ENCODE data around the gene CTXN1. TPM values are rescaled to one million over a fixed set of nuclear protein-coding genes. Genes with fewer than 3 reads are reported as not detected.

The CTXN1 gene
- under 1 TPM in 1 of 2 experiments, not detected in 1; 0.23 TPM for total RNA-seq

- peak; percentile 74 for DNase-seq
- Mint-ChIP-seq H3K27me3 (no peaks in the 10 kb centered on the region), H3K4me3 (peak within 1 kb of the TSS; percentile 68), H3K36me3 (peaks cover 4% of the 10 kb centered on the region), H3K27ac (no peak within 1 kb of the TSS), H3K4me1 (peaks cover 18% of the 10 kb centered on the region), H3K9me3 (ENCODE audit: low read depth) (no peaks in the 10 kb centered on the region)
- CTCF ChIA-PET: interaction anchor here (1.0 to 1.1 kb wide), 3 partner anchors 18 to 74 kb away, joined by 3 to 4 read pairs (median 3); partner anchors contain the start of genes MAP2K7 and TIMM44
- peak; percentile 49 for ATAC-seq
Observed at GRCh38 chr19:7926021-7926726, at the start of gene CTXN1. TSS of gene CTXN1 (minus strand) at chr19:7926135. CDS start at chr19:7925538, 597 bp downstream.

GRCh38 chr19:7975037-7975436 is 49.1 kb upstream of the CTXN1 start:
- DNase-seq (no peak), ATAC-seq (no peak)
- Mint-ChIP-seq H3K4me3 (no peak overlapping the region), H3K27me3 (no peaks in the 10 kb centered on the region), H3K4me1 (no peaks in the 10 kb centered on the region), H3K9me3 (ENCODE audit: low read depth) (no peaks in the 10 kb centered on the region), H3K27ac (no peak overlapping the region), H3K36me3 (peaks cover 10% of the 10 kb centered on the region)
- CTCF ChIA-PET: interaction anchor here (1.6 kb wide), 1 partner anchor 31 kb away, joined by 6 read pairs; the partner anchor contains the start of gene TIMM44

DNA sequence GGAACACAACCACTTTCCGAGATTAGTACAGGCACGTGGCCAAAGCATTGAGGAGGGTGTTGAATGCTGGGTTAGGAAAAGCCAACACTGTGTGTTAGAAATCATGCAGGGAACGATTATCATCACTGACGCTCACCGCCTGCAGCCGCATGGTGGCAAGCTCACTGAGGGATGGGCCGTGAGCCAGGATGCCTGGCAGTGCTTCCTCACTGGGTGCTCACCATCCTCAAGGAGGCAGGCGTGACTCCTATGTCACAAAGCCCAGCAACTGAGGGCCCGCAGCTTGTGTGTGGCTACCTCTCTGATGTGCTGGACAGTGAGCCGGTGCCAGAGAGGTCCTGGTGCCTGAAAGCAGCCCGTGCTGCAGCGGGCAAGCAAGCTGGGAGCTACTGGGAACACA is 47.9 kb upstream of the CTXN1 start:
- Mint-ChIP-seq H3K4me3 (no peak overlapping the region), H3K4me1 (no peaks in the 10 kb centered on the region), H3K9me3 (ENCODE audit: low read depth) (no peaks in the 10 kb centered on the region), H3K27me3 (no peaks in the 10 kb centered on the region), H3K36me3 (peaks cover 10% of the 10 kb centered on the region), H3K27ac (no peak overlapping the region)
- CTCF ChIA-PET: no interaction called here
- DNase-seq (no peak), ATAC-seq (no peak)

GRCh38 chr19:7971553-7972520 is 45.9 kb upstream of the CTXN1 start:
- CTCF ChIA-PET: interaction anchor here (0.7 to 4.2 kb wide), 6 partner anchors 27 to 280 kb away, joined by 3 to 19 read pairs (median 8); partner anchors contain the start of genes ELAVL1 and TIMM44

DNA sequence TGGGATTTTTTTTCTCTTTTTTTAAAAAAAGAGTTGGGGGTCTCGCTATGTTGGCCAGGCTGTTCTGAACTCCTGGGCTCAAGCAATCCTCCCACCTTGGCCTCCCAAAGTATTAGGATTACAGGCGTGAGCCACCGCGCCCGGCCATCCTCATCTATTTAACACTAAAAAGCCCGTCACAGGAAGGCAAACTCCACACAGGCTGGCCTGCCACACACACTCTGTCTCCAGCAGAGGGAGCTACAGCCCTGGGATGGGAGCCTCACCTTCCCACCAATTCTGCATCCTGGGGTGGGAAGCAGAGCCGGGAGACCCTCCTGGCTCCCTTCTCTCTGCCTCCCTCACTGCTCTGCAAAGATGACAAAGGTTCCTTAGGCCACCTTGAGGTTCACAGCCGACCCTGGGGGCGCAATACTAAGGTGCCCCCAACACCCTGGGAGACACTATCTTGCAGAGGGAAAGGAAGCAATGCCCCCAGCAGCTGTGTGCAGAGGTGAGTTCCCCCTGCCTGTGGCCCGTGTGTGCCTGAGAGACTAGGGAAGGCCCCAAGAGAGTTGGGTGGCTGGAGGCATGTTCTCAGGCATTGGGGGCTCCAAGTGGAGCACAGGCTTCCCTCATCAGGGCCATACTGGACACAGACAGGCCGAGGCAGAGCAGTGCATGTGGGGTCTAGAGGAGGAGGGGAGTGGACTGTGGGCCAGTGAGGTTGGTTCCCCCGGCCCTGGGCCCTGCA is 44.9 kb upstream of the CTXN1 start:
- no peak for DNase-seq
- Mint-ChIP-seq H3K4me3 (no peak overlapping the region), H3K4me1 (peaks cover 3% of the 10 kb centered on the region), H3K9me3 (ENCODE audit: low read depth) (no peaks in the 10 kb centered on the region), H3K27ac (no peak overlapping the region), H3K36me3 (peaks cover 20% of the 10 kb centered on the region), H3K27me3 (no peaks in the 10 kb centered on the region)
- ATAC-seq: peak; percentile 51
- CTCF ChIA-PET: interaction anchor here (0.6 to 4.2 kb wide), 9 partner anchors 15 to 281 kb away, joined by 3 to 19 read pairs (median 5); partner anchors contain the start of genes ELAVL1 and TIMM44

More at GRCh38 chr19:7971553-7972520, 45.9 kb upstream of the CTXN1 start:
- Mint-ChIP-seq H3K27me3 (no peaks in the 10 kb centered on the region), H3K4me1 (no peaks in the 10 kb centered on the region), H3K36me3 (peaks cover 16% of the 10 kb centered on the region), H3K4me3 (no peak overlapping the region), H3K9me3 (ENCODE audit: low read depth) (no peaks in the 10 kb centered on the region), H3K27ac (no peak overlapping the region)
- no peak for DNase-seq
- no peak for ATAC-seq

GRCh38 chr19:7969555-7969939 is 43.6 kb upstream of the CTXN1 start:
- Mint-ChIP-seq H3K4me3 (no peak overlapping the region), H3K27me3 (no peaks in the 10 kb centered on the region), H3K4me1 (peaks cover 3% of the 10 kb centered on the region), H3K36me3 (peaks cover 20% of the 10 kb centered on the region), H3K9me3 (ENCODE audit: low read depth) (no peaks in the 10 kb centered on the region), H3K27ac (no peak overlapping the region)
- ATAC-seq (no peak), DNase-seq (no peak)
- CTCF ChIA-PET: interaction anchor here (1.2 to 4.2 kb wide), 4 partner anchors 25 to 42 kb away, joined by 3 to 19 read pairs (median 12); partner anchors contain the start of gene TIMM44

- CTCF ChIA-PET: interaction anchor here (1.2 to 2.9 kb wide), 4 partner anchors 24 to 282 kb away, joined by 4 to 19 read pairs (median 6); partner anchors contain the start of gene TIMM44
- peaks cover 3% of the 10 kb centered on the region for H3K4me1 Mint-ChIP-seq
- no peaks in the 10 kb centered on the region for H3K9me3 Mint-ChIP-seq (ENCODE audit: low read depth)
- H3K27ac Mint-ChIP-seq: no peak overlapping the region
- H3K4me3 Mint-ChIP-seq: no peak overlapping the region
- H3K36me3 Mint-ChIP-seq: peaks cover 18% of the 10 kb centered on the region
- ATAC-seq (no peak), DNase-seq (no peak)
- no peaks in the 10 kb centered on the region for H3K27me3 Mint-ChIP-seq
Observed at GRCh38 chr19:7968796-7969554, 43.0 kb upstream of the CTXN1 start.

DNA sequence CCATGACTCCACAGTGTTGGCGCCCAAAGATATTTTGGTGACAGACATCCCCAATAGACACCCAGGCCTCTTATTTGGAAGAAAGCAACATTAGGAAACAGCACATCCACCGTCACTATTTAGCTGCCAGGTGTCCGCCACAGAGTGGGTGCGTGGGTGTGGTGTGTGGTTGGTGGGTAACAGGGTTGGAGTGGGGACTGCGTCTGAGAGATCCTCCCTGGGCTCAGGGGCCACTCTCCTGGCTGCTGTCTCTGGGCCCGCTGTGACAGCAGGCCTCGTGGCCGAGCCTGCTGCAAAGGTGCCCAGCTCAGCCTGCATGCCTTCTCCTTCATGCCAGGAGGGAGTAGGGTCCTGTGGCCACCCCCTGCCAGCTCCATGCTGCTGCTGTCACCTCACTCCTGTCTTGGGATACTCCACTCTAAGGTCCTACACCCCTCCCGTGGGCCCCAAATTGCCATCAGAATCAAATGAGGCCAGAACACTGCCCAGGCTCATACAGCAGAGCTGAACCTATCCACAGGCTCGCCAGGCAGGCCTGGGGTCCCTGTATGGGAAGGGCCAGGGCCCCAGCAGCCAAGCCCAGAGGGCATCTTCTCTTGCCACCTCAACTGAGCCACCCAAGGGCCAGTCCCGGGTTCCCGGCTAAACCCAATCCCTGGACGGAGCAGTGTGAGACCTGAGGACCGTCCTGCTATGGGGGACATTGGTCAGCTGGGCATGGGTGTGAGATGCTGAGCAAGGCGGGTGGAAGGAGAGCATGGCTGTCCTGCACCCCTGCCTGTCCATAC is 42.3 kb upstream of the CTXN1 start:
- no peak for ATAC-seq
- Mint-ChIP-seq H3K4me3 (no peak overlapping the region), H3K36me3 (peaks cover 13% of the 10 kb centered on the region), H3K9me3 (ENCODE audit: low read depth) (no peaks in the 10 kb centered on the region), H3K27ac (no peak overlapping the region), H3K27me3 (no peaks in the 10 kb centered on the region), H3K4me1 (peaks cover 3% of the 10 kb centered on the region)
- CTCF ChIA-PET: interaction anchor here (1.1 to 2.3 kb wide), 3 partner anchors 24 to 283 kb away, joined by 3 to 8 read pairs (median 4); partner anchors contain the start of gene TIMM44
- DNase-seq: no peak

- H3K27me3 Mint-ChIP-seq: no peaks in the 10 kb centered on the region
- ATAC-seq (no peak), DNase-seq (no peak)
- peaks cover 20% of the 10 kb centered on the region for H3K36me3 Mint-ChIP-seq
- peaks cover 3% of the 10 kb centered on the region for H3K4me1 Mint-ChIP-seq
- no peak overlapping the region for H3K4me3 Mint-ChIP-seq
- CTCF ChIA-PET: interaction anchor here (0.7 to 1.0 kb wide), 2 partner anchors 36 to 270 kb away, joined by 3 to 8 read pairs; no protein-coding TSS in a partner anchor
- no peak overlapping the region for H3K27ac Mint-ChIP-seq
- H3K9me3 Mint-ChIP-seq (ENCODE audit: low read depth): no peaks in the 10 kb centered on the region
Observed at GRCh38 chr19:7965921-7966665, 40.2 kb upstream of the CTXN1 start.

DNA sequence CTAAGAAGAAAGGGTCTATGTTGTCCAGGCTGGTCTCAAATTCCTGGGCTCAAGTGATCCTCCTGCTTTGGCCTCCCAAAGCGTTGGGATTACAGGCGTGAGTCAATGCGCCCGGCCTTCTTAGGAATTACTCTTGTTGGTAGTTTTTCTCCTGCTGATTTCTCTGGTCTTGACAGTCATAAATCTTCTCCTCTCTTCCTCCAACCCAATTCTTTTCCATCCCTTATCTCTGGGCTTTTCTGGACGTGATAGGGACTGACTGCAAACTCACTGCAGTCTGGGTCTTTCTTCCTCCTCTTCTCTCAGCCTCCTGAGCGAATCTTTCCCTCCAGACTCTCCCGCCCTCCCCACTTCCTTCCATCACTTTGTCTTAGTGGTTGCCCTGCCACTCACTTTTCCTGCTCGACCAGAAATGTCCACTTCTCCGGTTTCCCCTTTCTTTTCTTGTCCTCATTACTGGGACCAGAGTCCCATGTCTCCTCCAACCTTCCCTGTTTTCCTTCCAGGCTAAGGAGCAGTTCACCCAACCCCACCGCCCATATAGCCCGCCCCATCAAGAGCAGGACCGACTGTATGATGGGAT is 39.4 kb upstream of the CTXN1 start:
- no peaks in the 10 kb centered on the region for H3K9me3 Mint-ChIP-seq (ENCODE audit: low read depth)
- H3K4me3 Mint-ChIP-seq: no peak overlapping the region
- H3K4me1 Mint-ChIP-seq: peaks cover 3% of the 10 kb centered on the region
- DNase-seq (no peak), ATAC-seq (no peak)
- CTCF ChIA-PET: interaction anchor here (1.0 kb wide), 1 partner anchor 38 kb away, joined by 3 read pairs; no protein-coding TSS in a partner anchor
- H3K27ac Mint-ChIP-seq: no peak overlapping the region
- H3K27me3 Mint-ChIP-seq: no peaks in the 10 kb centered on the region
- peaks cover 20% of the 10 kb centered on the region for H3K36me3 Mint-ChIP-seq

DNA sequence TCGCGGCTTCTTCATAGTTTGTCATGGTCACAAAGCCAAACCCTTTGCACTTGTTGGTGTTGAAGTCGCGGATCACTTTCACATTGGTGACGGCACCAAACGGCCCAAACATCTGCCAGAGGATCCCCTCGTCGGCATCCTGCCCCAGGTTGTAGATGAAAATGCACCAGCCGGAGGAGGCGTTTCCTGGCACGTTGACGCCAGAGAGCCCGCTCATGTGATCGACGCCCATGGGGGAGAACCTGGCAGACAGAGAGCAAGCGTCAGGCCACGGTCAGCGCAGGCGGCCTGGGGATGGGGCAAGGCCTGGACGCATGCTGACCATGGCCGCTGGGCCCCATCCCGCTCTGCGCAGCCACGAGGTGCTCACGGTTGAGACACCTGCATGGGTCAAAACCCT is 37.6 kb upstream of the CTXN1 start:
- H3K27ac Mint-ChIP-seq: no peak overlapping the region
- DNase-seq: no peak

More for the DNA sequence above, 37.6 kb upstream of the CTXN1 start:
- Mint-ChIP-seq H3K4me3 (no peak overlapping the region), H3K9me3 (ENCODE audit: low read depth) (no peaks in the 10 kb centered on the region), H3K4me1 (peaks cover 3% of the 10 kb centered on the region), H3K27me3 (no peaks in the 10 kb centered on the region), H3K36me3 (peaks cover 20% of the 10 kb centered on the region)
- CTCF ChIA-PET: no interaction called here
- no peak for ATAC-seq

All from activated CD8-positive, alpha-beta memory T cell treated with anti-CD3 and anti-CD28 coated beads, Interleukin-2, amount 10 ng/mL, durations not matched to agents 7 days and 5 days (primary cell).